SK-N-SH (cell line): ENCODE results near the gene CXXC4.

Experiments used
- ELF1 ChIP-seq: IDR thresholded peaks from 2 replicates; pipeline ENCODE4 v1.4.0; 2012
- JUND ChIP-seq: IDR thresholded peaks from 2 replicates; pipeline ENCODE4 v1.4.0; 2012
- NFIC ChIP-seq: IDR thresholded peaks from 2 replicates; pipeline ENCODE4 v1.4.0; 2012; ENCODE audit warnings: borderline replicate concordance
- RAD21 ChIP-seq: IDR thresholded peaks from 2 replicates; pipeline ENCODE4 v1.6.1; 2012; ENCODE audit warnings: mild to moderate bottlenecking, low read length
- RFX5 ChIP-seq: IDR thresholded peaks from 2 replicates; pipeline ENCODE4 v1.6.1; 2012; ENCODE audit warnings: mild to moderate bottlenecking, improper control_type of control experiment, low read length
- RXRA ChIP-seq: IDR thresholded peaks from 2 replicates; pipeline ENCODE4 v1.4.0; 2012; ENCODE audit warnings: low read depth, mild to moderate bottlenecking, borderline replicate concordance
- SIN3A ChIP-seq: IDR thresholded peaks from 2 replicates; pipeline ENCODE4 v1.6.1; 2012; ENCODE audit warnings: low read depth, mild to moderate bottlenecking, low read length, moderate library complexity, borderline replicate concordance
- YY1 ChIP-seq: IDR thresholded peaks from 2 replicates; pipeline ENCODE4 v1.4.0; 2012; ENCODE audit warnings: low read depth, mild to moderate bottlenecking
- TF ChIP-seq, protein P1 (sequence below): fragments of 200-600 bp; sonication (generic); IDR thresholded peaks from 2 replicates; pipeline ENCODE4 v1.6.1; 2017; ENCODE audit warnings: antibody characterized with exemption, mild to moderate bottlenecking, moderate library complexity
- TF ChIP-seq, protein P2 (sequence below): IDR thresholded peaks from 2 replicates; pipeline ENCODE4 v1.6.1; 2012; ENCODE audit warnings: mild to moderate bottlenecking, low read depth, low read length, moderate library complexity
- TF ChIP-seq, protein P3 (sequence below): IDR thresholded peaks from 2 replicates; pipeline ENCODE4 v1.4.0; 2012; ENCODE audit warnings: low read depth, borderline replicate concordance
- TF ChIP-seq, protein P4 (sequence below): fragments of 150-350 bp; IDR thresholded peaks from 2 replicates; pipeline ENCODE4 v1.6.1; 2016; ENCODE audit warnings: mild to moderate bottlenecking, low read depth, low read length
- TF ChIP-seq, protein P5 (sequence below): IDR thresholded peaks from 2 replicates; pipeline ENCODE4 v1.4.0; 2012; ENCODE audit warnings: low read depth, borderline replicate concordance
- TF ChIP-seq, protein P6 (sequence below): IDR thresholded peaks from 2 replicates; pipeline ENCODE4 v1.4.0; 2012; ENCODE audit warnings: low read depth

DNA sequence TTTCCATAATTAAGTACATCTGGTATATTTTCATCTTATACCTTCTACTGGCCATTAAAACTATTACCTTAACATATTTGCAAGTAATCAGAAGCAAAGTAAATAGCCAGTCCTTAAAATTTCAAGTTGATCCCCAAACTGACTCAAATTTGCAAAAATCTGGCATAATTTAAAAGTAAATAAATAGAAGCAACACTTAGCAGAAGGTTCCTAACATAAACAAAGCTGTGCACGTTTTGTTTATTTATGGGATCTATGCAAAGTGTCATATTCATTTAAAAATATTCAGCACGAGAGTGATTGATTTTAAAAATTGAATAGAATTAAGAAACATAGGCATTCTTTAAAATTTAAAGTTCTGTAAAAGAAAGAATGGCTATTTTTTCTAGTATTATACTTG, 9.8 kb upstream of the CXXC4 start:
- TF ChIP-seq, protein P1, sequence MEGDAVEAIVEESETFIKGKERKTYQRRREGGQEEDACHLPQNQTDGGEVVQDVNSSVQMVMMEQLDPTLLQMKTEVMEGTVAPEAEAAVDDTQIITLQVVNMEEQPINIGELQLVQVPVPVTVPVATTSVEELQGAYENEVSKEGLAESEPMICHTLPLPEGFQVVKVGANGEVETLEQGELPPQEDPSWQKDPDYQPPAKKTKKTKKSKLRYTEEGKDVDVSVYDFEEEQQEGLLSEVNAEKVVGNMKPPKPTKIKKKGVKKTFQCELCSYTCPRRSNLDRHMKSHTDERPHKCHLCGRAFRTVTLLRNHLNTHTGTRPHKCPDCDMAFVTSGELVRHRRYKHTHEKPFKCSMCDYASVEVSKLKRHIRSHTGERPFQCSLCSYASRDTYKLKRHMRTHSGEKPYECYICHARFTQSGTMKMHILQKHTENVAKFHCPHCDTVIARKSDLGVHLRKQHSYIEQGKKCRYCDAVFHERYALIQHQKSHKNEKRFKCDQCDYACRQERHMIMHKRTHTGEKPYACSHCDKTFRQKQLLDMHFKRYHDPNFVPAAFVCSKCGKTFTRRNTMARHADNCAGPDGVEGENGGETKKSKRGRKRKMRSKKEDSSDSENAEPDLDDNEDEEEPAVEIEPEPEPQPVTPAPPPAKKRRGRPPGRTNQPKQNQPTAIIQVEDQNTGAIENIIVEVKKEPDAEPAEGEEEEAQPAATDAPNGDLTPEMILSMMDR: no peak
- TF ChIP-seq RXRA: no peak
- TF ChIP-seq SIN3A: no peak
- TF ChIP-seq RFX5: no peak
- no peak for TF ChIP-seq ELF1
- TF ChIP-seq NFIC: no peak
- TF ChIP-seq RAD21: no peak
- TF ChIP-seq, protein P2, sequence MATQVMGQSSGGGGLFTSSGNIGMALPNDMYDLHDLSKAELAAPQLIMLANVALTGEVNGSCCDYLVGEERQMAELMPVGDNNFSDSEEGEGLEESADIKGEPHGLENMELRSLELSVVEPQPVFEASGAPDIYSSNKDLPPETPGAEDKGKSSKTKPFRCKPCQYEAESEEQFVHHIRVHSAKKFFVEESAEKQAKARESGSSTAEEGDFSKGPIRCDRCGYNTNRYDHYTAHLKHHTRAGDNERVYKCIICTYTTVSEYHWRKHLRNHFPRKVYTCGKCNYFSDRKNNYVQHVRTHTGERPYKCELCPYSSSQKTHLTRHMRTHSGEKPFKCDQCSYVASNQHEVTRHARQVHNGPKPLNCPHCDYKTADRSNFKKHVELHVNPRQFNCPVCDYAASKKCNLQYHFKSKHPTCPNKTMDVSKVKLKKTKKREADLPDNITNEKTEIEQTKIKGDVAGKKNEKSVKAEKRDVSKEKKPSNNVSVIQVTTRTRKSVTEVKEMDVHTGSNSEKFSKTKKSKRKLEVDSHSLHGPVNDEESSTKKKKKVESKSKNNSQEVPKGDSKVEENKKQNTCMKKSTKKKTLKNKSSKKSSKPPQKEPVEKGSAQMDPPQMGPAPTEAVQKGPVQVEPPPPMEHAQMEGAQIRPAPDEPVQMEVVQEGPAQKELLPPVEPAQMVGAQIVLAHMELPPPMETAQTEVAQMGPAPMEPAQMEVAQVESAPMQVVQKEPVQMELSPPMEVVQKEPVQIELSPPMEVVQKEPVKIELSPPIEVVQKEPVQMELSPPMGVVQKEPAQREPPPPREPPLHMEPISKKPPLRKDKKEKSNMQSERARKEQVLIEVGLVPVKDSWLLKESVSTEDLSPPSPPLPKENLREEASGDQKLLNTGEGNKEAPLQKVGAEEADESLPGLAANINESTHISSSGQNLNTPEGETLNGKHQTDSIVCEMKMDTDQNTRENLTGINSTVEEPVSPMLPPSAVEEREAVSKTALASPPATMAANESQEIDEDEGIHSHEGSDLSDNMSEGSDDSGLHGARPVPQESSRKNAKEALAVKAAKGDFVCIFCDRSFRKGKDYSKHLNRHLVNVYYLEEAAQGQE: no peak
- TF ChIP-seq YY1: no peak
- TF ChIP-seq, protein P3, sequence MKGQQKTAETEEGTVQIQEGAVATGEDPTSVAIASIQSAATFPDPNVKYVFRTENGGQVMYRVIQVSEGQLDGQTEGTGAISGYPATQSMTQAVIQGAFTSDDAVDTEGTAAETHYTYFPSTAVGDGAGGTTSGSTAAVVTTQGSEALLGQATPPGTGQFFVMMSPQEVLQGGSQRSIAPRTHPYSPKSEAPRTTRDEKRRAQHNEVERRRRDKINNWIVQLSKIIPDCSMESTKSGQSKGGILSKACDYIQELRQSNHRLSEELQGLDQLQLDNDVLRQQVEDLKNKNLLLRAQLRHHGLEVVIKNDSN: no peak
- TF ChIP-seq, protein P4, sequence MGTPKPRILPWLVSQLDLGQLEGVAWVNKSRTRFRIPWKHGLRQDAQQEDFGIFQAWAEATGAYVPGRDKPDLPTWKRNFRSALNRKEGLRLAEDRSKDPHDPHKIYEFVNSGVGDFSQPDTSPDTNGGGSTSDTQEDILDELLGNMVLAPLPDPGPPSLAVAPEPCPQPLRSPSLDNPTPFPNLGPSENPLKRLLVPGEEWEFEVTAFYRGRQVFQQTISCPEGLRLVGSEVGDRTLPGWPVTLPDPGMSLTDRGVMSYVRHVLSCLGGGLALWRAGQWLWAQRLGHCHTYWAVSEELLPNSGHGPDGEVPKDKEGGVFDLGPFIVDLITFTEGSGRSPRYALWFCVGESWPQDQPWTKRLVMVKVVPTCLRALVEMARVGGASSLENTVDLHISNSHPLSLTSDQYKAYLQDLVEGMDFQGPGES: no peak
- no peak for TF ChIP-seq JUND
- TF ChIP-seq, protein P5, sequence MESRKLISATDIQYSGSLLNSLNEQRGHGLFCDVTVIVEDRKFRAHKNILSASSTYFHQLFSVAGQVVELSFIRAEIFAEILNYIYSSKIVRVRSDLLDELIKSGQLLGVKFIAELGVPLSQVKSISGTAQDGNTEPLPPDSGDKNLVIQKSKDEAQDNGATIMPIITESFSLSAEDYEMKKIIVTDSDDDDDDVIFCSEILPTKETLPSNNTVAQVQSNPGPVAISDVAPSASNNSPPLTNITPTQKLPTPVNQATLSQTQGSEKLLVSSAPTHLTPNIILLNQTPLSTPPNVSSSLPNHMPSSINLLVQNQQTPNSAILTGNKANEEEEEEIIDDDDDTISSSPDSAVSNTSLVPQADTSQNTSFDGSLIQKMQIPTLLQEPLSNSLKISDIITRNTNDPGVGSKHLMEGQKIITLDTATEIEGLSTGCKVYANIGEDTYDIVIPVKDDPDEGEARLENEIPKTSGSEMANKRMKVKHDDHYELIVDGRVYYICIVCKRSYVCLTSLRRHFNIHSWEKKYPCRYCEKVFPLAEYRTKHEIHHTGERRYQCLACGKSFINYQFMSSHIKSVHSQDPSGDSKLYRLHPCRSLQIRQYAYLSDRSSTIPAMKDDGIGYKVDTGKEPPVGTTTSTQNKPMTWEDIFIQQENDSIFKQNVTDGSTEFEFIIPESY: no peak
- TF ChIP-seq, protein P6, sequence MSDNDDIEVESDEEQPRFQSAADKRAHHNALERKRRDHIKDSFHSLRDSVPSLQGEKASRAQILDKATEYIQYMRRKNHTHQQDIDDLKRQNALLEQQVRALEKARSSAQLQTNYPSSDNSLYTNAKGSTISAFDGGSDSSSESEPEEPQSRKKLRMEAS: no peak
